CD4-positive, alpha-beta T cell (primary cell): ENCODE results near the gene GSK3B. TPM values are rescaled to one million over a fixed set of nuclear protein-coding genes. Genes with fewer than 3 reads are reported as not detected.

Experiments
- ATAC-seq: fragments of 200-7000 bp; cut with Tn5 transposase; one replicate; pipeline ENCODE4 v1.10.0; 2022; ENCODE audit warnings: mild to moderate bottlenecking; ENCODE audit not compliant: poor library complexity
- CTCF ChIA-PET: fragments of 350-600 bp; sonication (Branson Sonifier 250); formaldehyde crosslinking; loops from one replicate; lab custom pipeline; 2021; ENCODE audit warnings: antibody characterized with exemption, inconsistent platforms; lab: Charles Lee
- POLR2A ChIA-PET: fragments of 350-600 bp; sonication (Branson Sonifier 250); formaldehyde crosslinking; loops from one replicate; lab custom pipeline; 2021; ENCODE audit warnings: antibody characterized with exemption, inconsistent platforms; lab: Charles Lee
- DNase-seq, 14 experiments: peaks; one replicate each; pipeline ENCODE4 v3.0.0-alpha.2; 2013 to 2020; ENCODE audit warnings: mixed read lengths in 2 of 14
- H3K27ac ChIP-seq, 2 donors: one replicate each; pipeline versions ENCODE4 v1.5.1 to v1.7.0; 2013; ENCODE audit warnings: low read length in 2 of 2, low read depth in 1 of 2, mild to moderate bottlenecking in 1 of 2
- H3K27me3 ChIP-seq, 2 experiments: 1 replicate in 1 of 2; 2 replicates in 1 of 2; pipeline versions ENCODE4 v1.6.1 to v1.7.0; 2013; ENCODE audit warnings: low read length in 2 of 2, control low read depth in 1 of 2, mild to moderate bottlenecking in 1 of 2, moderate library complexity in 1 of 2; ENCODE audit not compliant: insufficient read depth in 2 of 2, control insufficient read depth in 1 of 2
- H3K36me3 ChIP-seq: one replicate; pipeline ENCODE4 v1.6.1; 2013; ENCODE audit warnings: low read length, control low read depth; ENCODE audit not compliant: insufficient read depth
- H3K4me1 ChIP-seq: one replicate; pipeline ENCODE4 v1.6.1; 2013; ENCODE audit warnings: low read length, control low read depth; ENCODE audit not compliant: insufficient read depth
- H3K4me3 ChIP-seq: one replicate; pipeline ENCODE4 v1.5.1; 2013; ENCODE audit warnings: mild to moderate bottlenecking, low read length, moderate library complexity
- H3K9me3 ChIP-seq, 2 experiments: 1 replicate in 1 of 2; 2 replicates in 1 of 2; pipeline versions ENCODE4 v1.6.1 to v1.7.0; 2013; ENCODE audit warnings: low read length in 2 of 2, mild to moderate bottlenecking in 2 of 2, control low read depth in 1 of 2, moderate library complexity in 1 of 2; ENCODE audit not compliant: control insufficient read depth in 1 of 2, insufficient read depth in 1 of 2
- H3K27ac Mint-ChIP-seq: one replicate; pipeline ENCODE4 v1.8.0; 2020; ENCODE audit warnings: mixed read lengths
- H3K27me3 Mint-ChIP-seq: one replicate; pipeline ENCODE4 v1.8.0; 2021; ENCODE audit warnings: mixed read lengths
- H3K36me3 Mint-ChIP-seq: one replicate; pipeline ENCODE4 v1.8.0; 2021; ENCODE audit warnings: low read depth, mixed read lengths
- H3K4me1 Mint-ChIP-seq: one replicate; pipeline ENCODE4 v1.8.0; 2021; ENCODE audit warnings: low read depth, mixed read lengths
- H3K4me3 Mint-ChIP-seq: one replicate; pipeline ENCODE4 v1.8.0; 2020; ENCODE audit warnings: mild to moderate bottlenecking, mixed read lengths
- H3K9me3 Mint-ChIP-seq: one replicate; pipeline ENCODE4 v1.8.0; 2020; ENCODE audit warnings: mixed read lengths
- intact Hi-C, 2 experiments: fragments of 100-400 bp; cut with DNase I in 1 of 2; cut with micrococcal nuclease in 1 of 2; formaldehyde crosslinking; loops; one replicate each; pipeline versions ENCODE4 v1.15.1 to v1.9.0; 2023 to 2025; cut with DNase I, micrococcal nuclease
- total RNA-seq, 174 experiments: library from RNA in 2 of 174; stranded (reverse) in 2 of 174; gene quantifications; one replicate each; pipeline ENCODE4 v1.2.3 and lab custom pipeline; 2021 to 2026
- TF ChIP-seq, protein P1 (sequence below): fragments of 200-600 bp; IDR thresholded peaks from one replicate; pipeline ENCODE4 v1.8.0; 2022; ENCODE audit warnings: antibody characterized with exemption, mild to moderate bottlenecking

GSK3B gene
- total RNA-seq, 2 experiments from 2014 or later = 27.9 to 29.1 TPM

DNA sequence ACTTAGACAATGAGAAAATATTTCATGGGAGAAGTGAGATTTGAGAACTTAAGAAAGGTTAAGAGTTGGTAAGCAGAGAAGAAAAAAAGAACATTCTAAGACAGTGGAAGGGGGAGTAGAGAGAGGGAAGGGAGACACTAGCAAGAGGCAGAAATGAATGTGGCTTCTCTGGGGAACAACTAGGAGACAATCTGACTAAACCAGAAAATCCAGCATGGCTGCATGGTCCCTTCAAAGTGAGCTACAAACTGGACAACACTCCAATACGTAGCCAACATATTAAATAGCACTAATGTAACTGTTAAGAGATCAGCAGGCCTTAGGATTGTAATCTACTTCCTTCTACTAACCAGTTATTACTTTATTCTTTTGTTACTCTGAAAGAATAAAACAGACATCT, 222.7 kb downstream of the GSK3B start:
- no peaks in the 10 kb centered on the region for H3K9me3 ChIP-seq
- intact Hi-C loops = no loop called here
- no peak overlapping the region for H3K27ac ChIP-seq
- H3K36me3 ChIP-seq = peaks cover 3% of the 10 kb centered on the region
- no peaks in the 10 kb centered on the region for H3K4me1 ChIP-seq
- DNase-seq (no peak), ATAC-seq (no peak)
- no peak overlapping the region for H3K4me3 ChIP-seq
- no peaks in the 10 kb centered on the region for H3K27me3 ChIP-seq
- H3K9me3 Mint-ChIP-seq = no peaks in the 10 kb centered on the region
- H3K4me1 Mint-ChIP-seq = peaks cover 31% of the 10 kb centered on the region
- H3K27me3 Mint-ChIP-seq = no peaks in the 10 kb centered on the region
- CTCF ChIA-PET = no interaction called here
- POLR2A ChIA-PET = interaction anchor here (1.4 kb wide), 1 partner anchor 224 kb away, joined by 3 read pairs; no protein-coding TSS in a partner anchor
- H3K4me3 Mint-ChIP-seq = no peak overlapping the region
- TF ChIP-seq, protein P1, sequence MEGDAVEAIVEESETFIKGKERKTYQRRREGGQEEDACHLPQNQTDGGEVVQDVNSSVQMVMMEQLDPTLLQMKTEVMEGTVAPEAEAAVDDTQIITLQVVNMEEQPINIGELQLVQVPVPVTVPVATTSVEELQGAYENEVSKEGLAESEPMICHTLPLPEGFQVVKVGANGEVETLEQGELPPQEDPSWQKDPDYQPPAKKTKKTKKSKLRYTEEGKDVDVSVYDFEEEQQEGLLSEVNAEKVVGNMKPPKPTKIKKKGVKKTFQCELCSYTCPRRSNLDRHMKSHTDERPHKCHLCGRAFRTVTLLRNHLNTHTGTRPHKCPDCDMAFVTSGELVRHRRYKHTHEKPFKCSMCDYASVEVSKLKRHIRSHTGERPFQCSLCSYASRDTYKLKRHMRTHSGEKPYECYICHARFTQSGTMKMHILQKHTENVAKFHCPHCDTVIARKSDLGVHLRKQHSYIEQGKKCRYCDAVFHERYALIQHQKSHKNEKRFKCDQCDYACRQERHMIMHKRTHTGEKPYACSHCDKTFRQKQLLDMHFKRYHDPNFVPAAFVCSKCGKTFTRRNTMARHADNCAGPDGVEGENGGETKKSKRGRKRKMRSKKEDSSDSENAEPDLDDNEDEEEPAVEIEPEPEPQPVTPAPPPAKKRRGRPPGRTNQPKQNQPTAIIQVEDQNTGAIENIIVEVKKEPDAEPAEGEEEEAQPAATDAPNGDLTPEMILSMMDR = no peak
- H3K27ac Mint-ChIP-seq = no peak overlapping the region
- peaks cover 60% of the 10 kb centered on the region for H3K36me3 Mint-ChIP-seq

DNA sequence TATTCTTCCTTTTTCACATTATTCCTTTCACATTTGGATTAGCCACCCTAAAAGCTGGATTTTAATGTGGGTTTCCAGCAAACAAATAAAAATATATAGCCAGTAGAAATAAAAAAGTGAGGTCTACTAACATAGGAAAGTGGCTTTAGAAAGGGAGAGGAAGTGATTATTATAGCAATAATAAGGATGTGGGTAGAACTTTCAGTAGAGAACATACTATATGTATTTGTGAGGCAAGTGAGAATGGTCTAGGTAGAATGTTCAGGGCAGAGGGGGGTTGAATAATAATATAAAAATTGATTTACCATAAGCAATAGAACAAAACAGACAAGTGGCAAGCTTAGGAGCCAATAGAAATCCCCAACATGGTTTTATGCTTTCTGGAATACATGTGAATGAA, 223.7 kb downstream of the GSK3B start:
- Histone ChIP-seq H3K4me1 (no peaks in the 10 kb centered on the region), H3K4me3 (no peak overlapping the region), H3K27ac (no peak overlapping the region), H3K27me3 (no peaks in the 10 kb centered on the region), H3K36me3 (peaks cover 3% of the 10 kb centered on the region), H3K9me3 (no peaks in the 10 kb centered on the region)
- Mint-ChIP-seq H3K27ac (no peak overlapping the region), H3K27me3 (no peaks in the 10 kb centered on the region), H3K36me3 (peaks cover 61% of the 10 kb centered on the region), H3K4me3 (no peak overlapping the region), H3K9me3 (no peaks in the 10 kb centered on the region), H3K4me1 (peaks cover 31% of the 10 kb centered on the region)
- ATAC-seq (no peak), DNase-seq (no peak)
- ChIA-PET CTCF (no interaction called here), POLR2A (interaction anchor here (1.4 kb wide), 1 partner anchor 225 kb away, joined by 3 read pairs; no protein-coding TSS in a partner anchor)
- TF ChIP-seq, protein P1 = no peak
- intact Hi-C loops = no loop called here

DNA sequence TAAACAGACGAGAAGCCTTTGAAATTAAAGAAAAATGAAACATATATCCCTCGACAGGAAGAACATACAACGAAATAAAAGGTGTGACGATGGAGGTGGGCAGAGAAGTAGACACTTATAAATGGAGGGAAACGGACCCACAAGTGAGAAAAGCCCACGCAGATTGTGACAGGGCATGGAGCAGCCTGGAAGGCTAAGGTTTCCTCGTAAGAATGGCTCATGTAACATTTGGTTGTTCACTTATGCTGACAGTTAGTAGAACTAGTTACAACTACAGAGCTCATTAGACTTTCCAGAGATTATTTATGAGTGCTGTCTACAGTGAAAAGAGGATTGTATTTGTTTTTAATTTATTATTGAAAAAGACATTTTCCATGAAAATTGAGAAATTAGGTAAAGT, 229.8 kb downstream of the GSK3B start:
- Mint-ChIP-seq H3K27ac (no peak overlapping the region), H3K27me3 (no peaks in the 10 kb centered on the region), H3K4me3 (no peak overlapping the region), H3K9me3 (no peaks in the 10 kb centered on the region), H3K4me1 (peaks cover 9% of the 10 kb centered on the region), H3K36me3 (peaks cover 73% of the 10 kb centered on the region)
- intact Hi-C loops = no loop called here
- H3K36me3 ChIP-seq = peaks cover 26% of the 10 kb centered on the region
- no peaks in the 10 kb centered on the region for H3K4me1 ChIP-seq
- H3K4me3 ChIP-seq = no peak overlapping the region
- ChIA-PET CTCF (interaction anchor here (1.0 kb wide), 1 partner anchor 694 kb away, joined by 4 read pairs; no protein-coding TSS in a partner anchor), POLR2A (no interaction called here)
- TF ChIP-seq, protein P1 = no peak
- H3K27ac ChIP-seq = no peak overlapping the region
- ATAC-seq (no peak), DNase-seq (no peak)
- no peaks in the 10 kb centered on the region for H3K27me3 ChIP-seq
- H3K9me3 ChIP-seq = no peaks in the 10 kb centered on the region
